ENCODE data around the gene SNRPA1. TPM values are rescaled to one million over a fixed set of nuclear protein-coding genes. Genes with fewer than 3 reads are reported as not detected.

The SNRPA1 gene
- total and polyA plus RNA-seq, 3 donors from 2014 or later: 91.0 to 121 (median 91.1) TPM

DNA sequence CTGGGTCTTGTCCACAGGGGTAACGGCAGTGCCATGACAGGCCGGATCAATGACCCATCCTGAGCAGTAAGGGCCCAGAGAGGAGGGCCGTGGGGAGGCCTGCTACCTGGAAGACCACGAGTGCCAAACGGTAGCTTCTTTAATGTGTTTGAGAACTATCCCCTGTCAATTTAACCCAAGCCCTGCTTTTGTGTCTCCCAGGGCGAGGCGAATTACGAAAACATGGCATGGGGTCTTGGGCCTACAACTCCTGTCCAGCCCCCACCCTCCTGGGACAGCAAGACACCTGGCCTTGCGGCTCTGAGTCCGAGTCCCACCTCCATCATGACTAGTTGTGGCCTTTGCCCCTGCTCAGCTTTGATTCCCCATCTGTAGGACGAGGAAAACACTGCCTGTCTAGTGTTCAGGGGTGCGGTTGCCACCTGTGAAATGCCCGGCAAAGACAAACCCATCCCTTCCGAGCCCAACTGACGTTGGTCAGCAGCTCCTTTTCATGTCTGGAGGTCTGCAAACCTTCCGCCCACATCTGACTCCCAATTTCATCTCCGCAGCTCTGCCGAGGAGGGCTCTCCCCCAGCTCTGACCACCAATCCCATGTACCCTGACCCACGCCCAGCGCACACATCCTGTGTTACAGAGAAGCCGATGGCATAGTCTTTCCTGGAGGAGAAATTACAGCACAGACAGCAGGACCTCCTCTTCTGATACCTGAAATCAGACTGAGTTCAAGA lies 28.9 kb upstream of the SNRPA1 start:
- TF ChIP-seq, protein P1, sequence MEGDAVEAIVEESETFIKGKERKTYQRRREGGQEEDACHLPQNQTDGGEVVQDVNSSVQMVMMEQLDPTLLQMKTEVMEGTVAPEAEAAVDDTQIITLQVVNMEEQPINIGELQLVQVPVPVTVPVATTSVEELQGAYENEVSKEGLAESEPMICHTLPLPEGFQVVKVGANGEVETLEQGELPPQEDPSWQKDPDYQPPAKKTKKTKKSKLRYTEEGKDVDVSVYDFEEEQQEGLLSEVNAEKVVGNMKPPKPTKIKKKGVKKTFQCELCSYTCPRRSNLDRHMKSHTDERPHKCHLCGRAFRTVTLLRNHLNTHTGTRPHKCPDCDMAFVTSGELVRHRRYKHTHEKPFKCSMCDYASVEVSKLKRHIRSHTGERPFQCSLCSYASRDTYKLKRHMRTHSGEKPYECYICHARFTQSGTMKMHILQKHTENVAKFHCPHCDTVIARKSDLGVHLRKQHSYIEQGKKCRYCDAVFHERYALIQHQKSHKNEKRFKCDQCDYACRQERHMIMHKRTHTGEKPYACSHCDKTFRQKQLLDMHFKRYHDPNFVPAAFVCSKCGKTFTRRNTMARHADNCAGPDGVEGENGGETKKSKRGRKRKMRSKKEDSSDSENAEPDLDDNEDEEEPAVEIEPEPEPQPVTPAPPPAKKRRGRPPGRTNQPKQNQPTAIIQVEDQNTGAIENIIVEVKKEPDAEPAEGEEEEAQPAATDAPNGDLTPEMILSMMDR (IDR thresholded peaks at IDR 0.05): no peak
- no peak for TF ChIP-seq POLR2A (IDR thresholded peaks at IDR 0.05)
- 86 to 93% methylated on average over 17 to 21 of the region's 21 CpGs for WGBS, 2 donors
- no peaks in the 10 kb centered on the region for H3K27me3 ChIP-seq
- H3K9me3 ChIP-seq: no peaks in the 10 kb centered on the region
- DNase-seq: no peak
- H3K4me1 ChIP-seq: no peaks in the 10 kb centered on the region
- no peak overlapping the region for H3K4me3 ChIP-seq
- H3K27ac ChIP-seq: no peak overlapping the region
- intact Hi-C loops (cut with DNase I; ENCODE audit: low total_unique reads): no loop called here
- H3K36me3 ChIP-seq (ENCODE audit: low read depth, missing control alignments): no peaks in the 10 kb centered on the region

DNA sequence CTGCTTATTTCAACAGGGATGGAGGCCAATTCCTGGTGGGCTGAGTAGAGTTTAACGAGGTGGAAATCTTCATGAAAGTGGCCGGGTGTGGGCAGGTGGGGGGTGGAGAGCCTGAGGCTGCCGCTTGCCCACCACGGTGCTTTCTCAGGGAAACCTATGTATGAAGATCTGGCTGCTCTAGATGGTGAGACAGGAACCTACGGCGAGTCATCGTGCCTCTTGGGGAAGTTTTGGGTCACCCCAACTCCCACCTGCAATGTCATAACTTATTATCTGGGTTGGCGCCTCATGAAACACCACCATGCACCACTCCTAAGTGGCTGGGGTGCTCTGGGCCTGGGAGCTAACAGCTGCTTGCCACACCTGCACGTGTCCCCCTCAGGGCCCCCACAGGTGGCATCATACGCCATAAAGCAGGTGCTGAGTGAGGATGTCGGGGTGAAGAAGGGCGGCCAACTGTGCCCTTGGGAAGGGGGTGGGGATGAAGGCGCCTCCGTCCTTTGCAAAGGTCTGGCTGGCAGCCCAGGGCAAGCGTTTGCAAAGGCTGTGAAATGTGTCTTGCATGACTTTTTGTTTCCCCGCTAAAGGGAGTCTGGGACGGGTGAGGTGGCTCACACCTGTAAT lies 27.9 kb upstream of the SNRPA1 start:
- Histone ChIP-seq H3K36me3 (ENCODE audit: low read depth, missing control alignments) (no peaks in the 10 kb centered on the region), H3K9me3 (no peaks in the 10 kb centered on the region), H3K4me1 (no peaks in the 10 kb centered on the region), H3K4me3 (no peak overlapping the region), H3K27ac (no peak overlapping the region), H3K27me3 (no peaks in the 10 kb centered on the region)
- intact Hi-C loops (cut with DNase I; ENCODE audit: low total_unique reads): no loop called here
- 87 to 94% methylated on average over 8 to 17 of the region's 17 CpGs for WGBS, 2 donors
- DNase-seq: no peak
- TF ChIP-seq, protein P1 (IDR thresholded peaks at IDR 0.05): no peak
- TF ChIP-seq POLR2A (IDR thresholded peaks at IDR 0.05): no peak

DNA sequence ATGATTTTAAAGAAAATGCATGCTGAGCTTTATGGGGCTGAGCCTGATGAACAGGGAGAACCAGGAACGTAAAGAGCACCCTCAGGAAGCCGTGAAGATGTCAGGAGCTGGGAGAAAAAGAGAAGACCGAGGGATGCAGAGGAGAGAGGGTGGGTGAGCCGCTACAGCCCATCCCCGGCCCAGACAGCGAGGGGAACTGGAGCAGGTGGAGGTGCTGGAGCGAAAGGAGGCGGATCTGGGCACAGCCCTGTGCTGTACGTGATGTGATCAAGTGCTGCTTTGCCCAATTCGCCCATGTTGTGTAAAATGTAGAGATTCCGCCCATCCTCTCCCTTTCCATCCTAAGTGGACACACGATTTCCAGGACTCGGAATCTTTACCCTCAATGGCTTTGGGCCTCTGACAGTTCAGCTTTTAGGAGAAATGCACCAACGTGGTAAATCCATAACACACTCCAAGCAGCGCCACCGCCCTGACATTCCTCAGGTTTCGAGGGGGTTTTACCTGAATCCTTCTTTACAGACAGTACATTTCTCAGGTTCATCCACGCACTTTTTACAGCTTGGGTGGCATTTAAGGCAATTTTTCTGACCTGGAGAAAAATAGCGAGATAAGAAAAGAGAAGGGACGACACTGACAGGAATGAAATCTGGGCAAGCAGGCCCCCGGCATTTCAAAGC lies 27.1 kb upstream of the SNRPA1 start:
- intact Hi-C loops (cut with DNase I; ENCODE audit: low total_unique reads): no loop called here
- Histone ChIP-seq H3K36me3 (ENCODE audit: low read depth, missing control alignments) (no peaks in the 10 kb centered on the region), H3K9me3 (no peaks in the 10 kb centered on the region), H3K4me1 (no peaks in the 10 kb centered on the region), H3K27ac (no peak overlapping the region), H3K27me3 (no peaks in the 10 kb centered on the region), H3K4me3 (no peak overlapping the region)
- no peak for DNase-seq
- no peak for TF ChIP-seq POLR2A (IDR thresholded peaks at IDR 0.05)
- WGBS, 2 donors: 91 to 92% methylated on average over 21 of the region's 21 CpGs

DNA sequence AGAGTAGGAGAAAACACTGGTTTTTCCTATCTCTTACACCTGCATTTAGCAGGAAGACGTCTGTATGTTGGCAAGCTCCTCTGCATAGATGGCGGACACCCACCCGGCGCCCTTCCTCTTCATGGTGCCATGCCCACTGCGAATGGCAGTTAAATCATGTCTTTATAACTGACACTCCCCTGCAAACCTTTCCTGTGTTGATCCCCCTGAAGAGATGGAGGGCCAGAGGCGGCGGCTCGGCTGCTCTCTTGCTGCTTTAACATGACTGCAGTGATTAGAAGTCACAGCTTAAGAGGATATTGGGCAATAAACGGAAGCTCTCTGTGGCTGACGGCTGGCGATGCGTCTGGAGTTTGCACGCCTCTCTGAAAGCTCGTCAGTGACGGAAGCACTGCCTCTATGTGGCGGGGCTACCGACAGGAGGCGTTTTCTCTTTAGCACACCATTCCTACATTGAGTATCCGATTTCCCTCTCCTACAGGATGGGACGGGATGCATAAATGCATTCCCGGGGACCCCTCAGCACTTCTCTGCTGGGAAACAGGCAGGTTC lies 25.5 kb upstream of the SNRPA1 start:
- Histone ChIP-seq H3K9me3 (no peaks in the 10 kb centered on the region), H3K27ac (no peak overlapping the region), H3K27me3 (no peaks in the 10 kb centered on the region), H3K4me3 (no peak overlapping the region), H3K36me3 (ENCODE audit: low read depth, missing control alignments) (no peaks in the 10 kb centered on the region), H3K4me1 (peaks cover 4% of the 10 kb centered on the region)
- intact Hi-C loops (cut with DNase I; ENCODE audit: low total_unique reads): no loop called here
- DNase-seq: no peak
- TF ChIP-seq, protein P1 (IDR thresholded peaks at IDR 0.05): no peak
- TF ChIP-seq POLR2A (IDR thresholded peaks at IDR 0.05): no peak
- WGBS, 2 donors: 85 to 87% methylated on average over 20 to 21 of the region's 21 CpGs

DNA sequence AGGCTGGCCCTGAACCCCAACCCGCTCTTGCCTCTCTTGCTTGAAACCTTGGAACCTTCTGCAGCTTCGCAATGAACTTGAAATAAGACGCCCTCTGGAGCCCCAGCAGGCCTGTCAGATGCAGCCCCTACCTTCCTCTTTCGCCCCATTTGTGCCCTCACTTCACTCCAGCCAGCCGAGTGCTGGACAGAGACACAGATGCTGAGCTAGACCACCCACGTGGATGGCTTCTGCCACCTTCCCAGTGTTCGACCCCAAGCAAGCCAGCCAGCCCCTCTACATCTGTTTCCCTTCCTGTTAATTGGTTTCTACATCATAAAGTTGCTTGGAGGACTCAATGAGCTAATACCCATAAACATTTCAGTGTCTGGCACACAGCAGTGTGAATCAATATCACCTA lies 23.8 kb upstream of the SNRPA1 start:
- peaks cover 4% of the 10 kb centered on the region for H3K4me1 ChIP-seq
- TF ChIP-seq POLR2A (IDR thresholded peaks at IDR 0.05): no peak
- TF ChIP-seq, protein P1 (IDR thresholded peaks at IDR 0.05): no peak
- H3K9me3 ChIP-seq: no peaks in the 10 kb centered on the region
- H3K36me3 ChIP-seq (ENCODE audit: low read depth, missing control alignments): no peaks in the 10 kb centered on the region
- intact Hi-C loops (cut with DNase I; ENCODE audit: low total_unique reads): no loop called here
- 68 to 78% methylated on average over 7 of the region's 7 CpGs for WGBS, 2 donors
- no peaks in the 10 kb centered on the region for H3K27me3 ChIP-seq
- H3K27ac ChIP-seq: no peak overlapping the region
- H3K4me3 ChIP-seq: no peak overlapping the region
- DNase-seq: no peak

Measured in testis (tissue), 3 donors.